Activated naive CD4-positive, alpha-beta T cell treated with anti-CD3 and anti-CD28 coated beads, Interleukin-2, amount 50 U/mL, for 24 hours (primary cell): ENCODE results near the gene SERINC1.
"Not testable (repeated sequence)": the region's sequence is repeated elsewhere in the genome, so short reads cannot be mapped to it uniquely, and the experiment has no call there.

Experiments
- H3K27ac Mint-ChIP-seq: one replicate; pipeline ENCODE4 v1.8.0; 2021; ENCODE audit warnings: mild to moderate bottlenecking, mixed read lengths
- H3K27me3 Mint-ChIP-seq: one replicate; pipeline ENCODE4 v1.8.0; 2021; ENCODE audit warnings: mixed read lengths
- H3K36me3 Mint-ChIP-seq: one replicate; pipeline ENCODE4 v1.8.0; 2021; ENCODE audit warnings: mixed read lengths
- H3K4me1 Mint-ChIP-seq: one replicate; pipeline ENCODE4 v1.8.0; 2021; ENCODE audit warnings: mixed read lengths
- H3K4me3 Mint-ChIP-seq: one replicate; pipeline ENCODE4 v1.8.0; 2021; ENCODE audit warnings: mild to moderate bottlenecking, mixed read lengths
- H3K9me3 Mint-ChIP-seq: one replicate; pipeline ENCODE4 v1.8.0; 2021; ENCODE audit warnings: mixed read lengths

SERINC1 gene

GRCh38 chr6:122471107-122472021 is at the start of gene SERINC1:
TSS of gene SERINC1 (minus strand) at chr6:122471807. CDS start at chr6:122471737, 70 bp downstream.
- Mint-ChIP-seq H3K4me1 (peaks cover 43% of the 10 kb centered on the region), H3K27ac (peak within 1 kb of the TSS; percentile 100), H3K36me3 (peaks cover 8% of the 10 kb centered on the region), H3K4me3 (peak within 1 kb of the TSS; percentile 99), H3K27me3 (no peaks in the 10 kb centered on the region), H3K9me3 (no peaks in the 10 kb centered on the region)

GRCh38 chr6:122511193-122511924 is 39.8 kb upstream of the SERINC1 start:
- Mint-ChIP-seq H3K4me1 (no peaks in the 10 kb centered on the region), H3K36me3 (peaks cover 8% of the 10 kb centered on the region), H3K27me3 (no peaks in the 10 kb centered on the region), H3K9me3 (peaks cover 6% of the 10 kb centered on the region), H3K4me3 (no peak overlapping the region), H3K27ac (no peak overlapping the region)

- not testable (repeated sequence) for H3K4me3 Mint-ChIP-seq, H3K27ac Mint-ChIP-seq, H3K4me1 Mint-ChIP-seq, H3K27me3 Mint-ChIP-seq
- Mint-ChIP-seq H3K9me3 (peaks cover 29% of the 10 kb centered on the region), H3K36me3 (peaks cover 20% of the 10 kb centered on the region)
Observed at GRCh38 chr6:122505170-122505569, 33.6 kb upstream of the SERINC1 start.

GRCh38 chr6:122501475-122501874 is 29.9 kb upstream of the SERINC1 start:
- peaks cover 46% of the 10 kb centered on the region for H3K9me3 Mint-ChIP-seq
- no peak overlapping the region for H3K4me3 Mint-ChIP-seq
- H3K36me3 Mint-ChIP-seq, result peaks cover 26% of the 10 kb centered on the region
- peaks cover 10% of the 10 kb centered on the region for H3K27me3 Mint-ChIP-seq
- no peak overlapping the region for H3K27ac Mint-ChIP-seq
- no peaks in the 10 kb centered on the region for H3K4me1 Mint-ChIP-seq

- peaks cover 12% of the 10 kb centered on the region for H3K36me3 Mint-ChIP-seq
- H3K27me3 Mint-ChIP-seq, result peaks cover 10% of the 10 kb centered on the region
- H3K9me3 Mint-ChIP-seq, result peaks cover 29% of the 10 kb centered on the region
- H3K4me3 Mint-ChIP-seq, result no peak overlapping the region
- peaks cover 9% of the 10 kb centered on the region for H3K4me1 Mint-ChIP-seq
- H3K27ac Mint-ChIP-seq, result no peak overlapping the region
Observed at GRCh38 chr6:122495612-122496011, 24.0 kb upstream of the SERINC1 start.

- peaks cover 10% of the 10 kb centered on the region for H3K27me3 Mint-ChIP-seq
- H3K36me3 Mint-ChIP-seq, result peaks cover 11% of the 10 kb centered on the region
- H3K4me1 Mint-ChIP-seq, result peaks cover 9% of the 10 kb centered on the region
- H3K4me3 Mint-ChIP-seq, result no peak overlapping the region
- no peak overlapping the region for H3K27ac Mint-ChIP-seq
- peaks cover 27% of the 10 kb centered on the region for H3K9me3 Mint-ChIP-seq
Observed at GRCh38 chr6:122494665-122495272, 23.2 kb upstream of the SERINC1 start.

- peaks cover under 1% of the 10 kb centered on the region for H3K36me3 Mint-ChIP-seq
- H3K4me3 Mint-ChIP-seq, result no peak overlapping the region
Observed at GRCh38 chr6:122491919-122492555, 20.4 kb upstream of the SERINC1 start.

GRCh38 chr6:122490607-122491006 is 19.0 kb upstream of the SERINC1 start:
- H3K27ac Mint-ChIP-seq, result no peak overlapping the region
- H3K4me1 Mint-ChIP-seq, result peaks cover 9% of the 10 kb centered on the region
- H3K36me3 Mint-ChIP-seq, result no peaks in the 10 kb centered on the region
- no peaks in the 10 kb centered on the region for H3K9me3 Mint-ChIP-seq
- no peak overlapping the region for H3K4me3 Mint-ChIP-seq
- no peaks in the 10 kb centered on the region for H3K27me3 Mint-ChIP-seq

More at GRCh38 chr6:122491919-122492555, 20.4 kb upstream of the SERINC1 start:
- H3K4me1 Mint-ChIP-seq, result peaks cover 9% of the 10 kb centered on the region
- no peak overlapping the region for H3K27ac Mint-ChIP-seq
- H3K27me3 Mint-ChIP-seq, result no peaks in the 10 kb centered on the region
- H3K9me3 Mint-ChIP-seq, result peaks cover 6% of the 10 kb centered on the region

- Mint-ChIP-seq H3K9me3 (no peaks in the 10 kb centered on the region), H3K4me3 (no peak overlapping the region)
Observed at GRCh38 chr6:122484760-122485159, 13.2 kb upstream of the SERINC1 start.

GRCh38 chr6:122482750-122483080 is 11.1 kb upstream of the SERINC1 start:
- Mint-ChIP-seq H3K27ac (no peak overlapping the region), H3K4me3 (no peak overlapping the region), H3K9me3 (no peaks in the 10 kb centered on the region), H3K36me3 (peaks cover 2% of the 10 kb centered on the region), H3K27me3 (no peaks in the 10 kb centered on the region), H3K4me1 (no peaks in the 10 kb centered on the region)

More at GRCh38 chr6:122484760-122485159, 13.2 kb upstream of the SERINC1 start:
- H3K4me1 Mint-ChIP-seq, result no peaks in the 10 kb centered on the region
- H3K27ac Mint-ChIP-seq, result no peak overlapping the region
- H3K36me3 Mint-ChIP-seq, result peaks cover 2% of the 10 kb centered on the region
- no peaks in the 10 kb centered on the region for H3K27me3 Mint-ChIP-seq

- H3K27ac Mint-ChIP-seq, result no peak overlapping the region
- no peaks in the 10 kb centered on the region for H3K36me3 Mint-ChIP-seq
- no peaks in the 10 kb centered on the region for H3K27me3 Mint-ChIP-seq
- H3K4me1 Mint-ChIP-seq, result no peaks in the 10 kb centered on the region
- no peak overlapping the region for H3K4me3 Mint-ChIP-seq
- no peaks in the 10 kb centered on the region for H3K9me3 Mint-ChIP-seq
Observed at GRCh38 chr6:122476131-122476530, 4.5 kb upstream of the SERINC1 start.

GRCh38 chr6:122472022-122472340 is 374 bp upstream of the SERINC1 start:
- H3K27ac Mint-ChIP-seq, result peak overlapping the region; percentile 100
- H3K4me1 Mint-ChIP-seq, result peaks cover 37% of the 10 kb centered on the region
- H3K4me3 Mint-ChIP-seq, result peak overlapping the region; percentile 99
- H3K27me3 Mint-ChIP-seq, result no peaks in the 10 kb centered on the region
- H3K9me3 Mint-ChIP-seq, result no peaks in the 10 kb centered on the region
- H3K36me3 Mint-ChIP-seq, result peaks cover 5% of the 10 kb centered on the region

- peaks cover 27% of the 10 kb centered on the region for H3K36me3 Mint-ChIP-seq
- peak overlapping the region; percentile 40 for H3K4me3 Mint-ChIP-seq
- H3K9me3 Mint-ChIP-seq, result no peaks in the 10 kb centered on the region
- peak overlapping the region; percentile 69 for H3K27ac Mint-ChIP-seq
- H3K4me1 Mint-ChIP-seq, result peaks cover 97% of the 10 kb centered on the region
- no peaks in the 10 kb centered on the region for H3K27me3 Mint-ChIP-seq
Observed at GRCh38 chr6:122461885-122462284, 9.7 kb downstream of the SERINC1 start.

GRCh38 chr6:122459865-122460416 is 11.7 kb downstream of the SERINC1 start:
- Mint-ChIP-seq H3K4me1 (peaks cover 94% of the 10 kb centered on the region), H3K36me3 (peaks cover 28% of the 10 kb centered on the region), H3K27ac (peak overlapping the region; percentile 91)

GRCh38 chr6:122459240-122459639 is 12.4 kb downstream of the SERINC1 start:
- Mint-ChIP-seq H3K4me3 (peak overlapping the region; percentile 43), H3K27me3 (no peaks in the 10 kb centered on the region), H3K36me3 (peaks cover 27% of the 10 kb centered on the region), H3K4me1 (peaks cover 94% of the 10 kb centered on the region), H3K27ac (peak overlapping the region; percentile 91), H3K9me3 (no peaks in the 10 kb centered on the region)

More at GRCh38 chr6:122459865-122460416, 11.7 kb downstream of the SERINC1 start:
- not testable (repeated sequence) for H3K27me3 Mint-ChIP-seq, H3K9me3 Mint-ChIP-seq
- H3K4me3 Mint-ChIP-seq, result peak overlapping the region; percentile 43
